Small intestine (tissue), 7 donors: ENCODE measurements around the gene ZNF697. TPM values are rescaled to one million over a fixed set of nuclear protein-coding genes. Genes with fewer than 3 reads are reported as not detected.
A peak's percentile ranks its signal among the peaks of the same experiment; 100 is the strongest.
"Not testable (repeated sequence)": the region's sequence is repeated elsewhere in the genome, so short reads cannot be mapped to it uniquely, and the experiment has no call there.

Experiments used
- DNase-seq, 2 donors: peaks; one replicate each; pipeline versions ENCODE4 v3.0.0 to v3.0.0-alpha.2; 2013
- FAIRE-seq: peaks from 2 replicates; lab custom pipeline; 2012; peaks lifted over from hg19 to GRCh38; lab: Jason Lieb, UNC
- H3K27ac ChIP-seq, 3 donors: one replicate each; pipeline ENCODE4 v1.5.1; 2013; ENCODE audit warnings: low read length in 2 of 3, mild to moderate bottlenecking in 2 of 3, control low read depth in 1 of 3, inconsistent platforms in 1 of 3, low read depth in 1 of 3, moderate library complexity in 1 of 3
- H3K27me3 ChIP-seq, 3 donors: one replicate each; pipeline ENCODE4 v1.6.1; 2013; ENCODE audit warnings: low read length in 3 of 3, inconsistent platforms in 1 of 3; ENCODE audit not compliant: control insufficient read depth in 3 of 3, insufficient read depth in 3 of 3
- H3K36me3 ChIP-seq, 3 donors: one replicate each; pipeline ENCODE4 v1.6.1; 2013; ENCODE audit warnings: low read length in 3 of 3, inconsistent platforms in 1 of 3, low read depth in 1 of 3, mild to moderate bottlenecking in 1 of 3, moderate library complexity in 1 of 3; ENCODE audit not compliant: control insufficient read depth in 3 of 3, insufficient read depth in 2 of 3
- H3K4me1 ChIP-seq, 3 donors: one replicate each; pipeline ENCODE4 v1.6.1; 2013; ENCODE audit warnings: low read length in 2 of 3, inconsistent platforms in 1 of 3, low read depth in 1 of 3, mild to moderate bottlenecking in 1 of 3, moderate library complexity in 1 of 3; ENCODE audit not compliant: control insufficient read depth in 3 of 3, insufficient read depth in 2 of 3
- H3K4me3 ChIP-seq, 3 donors: one replicate each; pipeline ENCODE4 v1.5.1; 2013; ENCODE audit warnings: low read length in 3 of 3, control low read depth in 1 of 3, inconsistent platforms in 1 of 3, low read depth in 1 of 3, mild to moderate bottlenecking in 1 of 3, moderate library complexity in 1 of 3
- H3K9me3 ChIP-seq, 2 donors: one replicate each; pipeline ENCODE4 v1.6.1; 2013; ENCODE audit warnings: low read depth in 1 of 2, low read length in 1 of 2; ENCODE audit not compliant: control insufficient read depth in 2 of 2, insufficient read depth in 1 of 2
- WGBS, 3 donors: extraction: QIAGEN DNeasy Blood & Tissue Kit; methylation state at CpG; one replicate each; pipeline ENCODE4 v1.1.7; 2013; 5-methylcytosine and 5-hydroxymethylcytosine counted together
- polyA plus RNA-seq, 4 donors: library from polyadenylated mRNA; stranded (reverse) in 3 of 4; unstranded in 1 of 4; fragments of 200-250 nt in 3 of 4; fragments of 120-200 nt in 1 of 4; gene quantifications; one replicate each; pipeline versions ENCODE4 v1.2.1 to v1.2.3, GENCODE V29; 2013
- donor health status: healthy with polysubstance abuse.
- donor health status: control.
- donor health status: control.
- donor health status: Bipolar disorder and iron deficiency.
- donor health status: healthy.

Gene ZNF697
- polyA plus RNA-seq, 4 donors = 1.3 to 8.2 (median 1.6) TPM

DNA sequence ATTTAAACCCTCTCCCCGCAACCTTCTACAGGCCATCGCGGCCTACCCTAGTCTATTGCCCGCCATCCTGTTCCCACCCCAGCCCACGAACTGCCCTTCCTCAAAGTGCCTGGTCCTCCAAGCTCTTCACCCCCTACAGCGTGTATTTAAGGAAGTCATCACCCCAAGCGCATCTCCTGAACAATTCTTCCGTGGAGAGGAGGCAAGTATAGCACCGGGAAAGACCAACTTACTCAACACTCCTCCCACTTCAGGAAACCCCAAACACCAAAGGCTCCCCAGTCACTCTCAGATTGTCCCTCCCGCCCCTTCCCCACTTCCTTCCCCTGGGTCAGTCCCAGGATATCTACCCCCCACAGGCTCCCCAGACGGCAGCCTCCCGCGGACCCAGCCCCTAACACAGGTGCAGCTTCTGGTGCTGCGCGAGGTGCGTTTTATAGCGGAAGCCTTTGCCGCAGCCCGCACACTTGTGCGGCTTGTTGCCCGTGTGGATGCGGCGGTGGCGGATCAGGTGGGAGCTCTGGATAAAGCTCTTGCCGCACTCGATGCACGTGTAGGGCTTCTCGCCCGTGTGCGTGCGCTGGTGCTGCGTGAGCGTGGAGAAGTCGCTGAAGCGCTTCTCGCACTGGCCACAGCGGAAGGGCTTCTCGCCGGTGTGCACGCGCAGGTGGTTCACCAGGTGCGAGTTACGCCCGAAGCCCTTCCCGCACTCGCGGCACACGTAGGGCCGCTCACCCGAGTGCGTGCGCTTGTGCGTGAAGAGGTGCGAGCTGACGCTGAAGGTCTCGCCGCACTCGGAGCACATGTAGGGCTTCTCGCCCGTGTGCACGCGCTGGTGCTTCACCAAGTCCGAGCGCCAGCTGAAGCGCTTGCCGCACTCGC is 25.5 kb downstream of the ZNF697 start:
- FAIRE-seq = no peak
- H3K27me3 ChIP-seq = no peaks in the 10 kb centered on the region
- WGBS, 3 donors = 93 to 97% (median 94%) methylated on average over 67 of the region's 67 CpGs
- peaks cover 0 to 6% (median 4%) of the 10 kb centered on the region in 3 donors for H3K4me1 ChIP-seq
- no peak overlapping the region for H3K27ac ChIP-seq
- no peak for DNase-seq
- H3K4me3 ChIP-seq = no peak overlapping the region
- H3K9me3 ChIP-seq = no peaks in the 10 kb centered on the region
- peaks cover 0 to 38% (median 5%) of the 10 kb centered on the region in 3 donors for H3K36me3 ChIP-seq

GRCh38 chr1:119621705-119622104 is 26.4 kb downstream of the ZNF697 start:
- H3K4me1 ChIP-seq = peaks cover 0 to 4% (median 3%) of the 10 kb centered on the region in 3 donors
- peaks cover 0 to 35% (median 5%) of the 10 kb centered on the region in 3 donors for H3K36me3 ChIP-seq
- no peak overlapping the region for H3K4me3 ChIP-seq
- DNase-seq (peak; percentile 23 to 47), FAIRE-seq (no peak)
- no peak overlapping the region for H3K27ac ChIP-seq
- 20 to 68% (median 35%) methylated on average over 4 of the region's 4 CpGs for WGBS, 3 donors
- H3K9me3 ChIP-seq = no peaks in the 10 kb centered on the region
- H3K27me3 ChIP-seq = no peaks in the 10 kb centered on the region

DNA sequence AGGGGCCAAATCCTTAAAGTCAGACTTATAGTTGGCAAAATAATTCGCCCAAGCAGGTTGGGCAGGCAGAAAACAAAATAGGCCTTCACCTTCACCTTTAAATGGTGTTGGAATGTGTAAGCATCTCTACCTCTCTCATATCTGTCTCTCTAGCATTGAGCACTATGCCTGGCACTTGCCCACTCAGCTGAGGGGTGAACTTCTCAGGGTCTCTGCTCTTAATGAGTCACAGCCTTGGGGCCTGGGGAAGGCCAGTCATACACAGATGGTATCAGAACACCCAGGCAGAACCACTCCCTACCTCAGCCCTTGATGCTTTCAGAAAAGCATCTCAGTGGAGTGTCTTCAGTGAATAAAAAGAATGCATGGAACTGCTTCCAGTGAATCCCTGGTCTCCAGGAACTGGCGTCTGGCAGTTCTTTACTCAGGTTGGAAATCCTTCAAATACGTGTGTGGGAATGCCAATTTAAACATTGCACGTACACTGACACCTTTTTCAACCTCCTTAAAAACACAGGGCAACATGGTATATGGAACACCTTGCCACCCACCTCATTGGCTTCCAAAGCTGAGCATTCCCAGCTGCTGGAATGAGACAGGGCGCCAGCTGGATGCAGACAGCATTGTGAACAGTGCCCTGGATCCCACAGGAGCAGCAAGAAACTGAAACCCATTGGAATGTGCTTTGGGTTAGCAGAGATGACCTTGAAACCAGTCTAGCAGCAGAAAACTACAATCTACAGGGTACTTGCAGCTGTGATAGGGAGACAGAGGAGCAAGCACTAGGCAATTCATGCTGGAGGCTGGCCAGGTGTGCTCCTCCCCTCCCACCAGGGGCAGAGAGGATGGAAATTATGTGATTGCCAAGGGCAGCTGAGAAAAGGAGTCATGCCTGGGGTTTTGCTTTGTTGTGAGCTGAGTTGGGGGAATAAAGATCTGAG is 30.0 kb downstream of the ZNF697 start:
- peaks cover 0 to 13% (median 0%) of the 10 kb centered on the region in 3 donors for H3K36me3 ChIP-seq
- DNase-seq = no peak
- no peaks in the 10 kb centered on the region for H3K27me3 ChIP-seq
- no peak overlapping the region for H3K4me3 ChIP-seq
- H3K27ac ChIP-seq = no peak overlapping the region
- WGBS, 3 donors = 59 to 66% (median 59%) methylated on average over 5 of the region's 5 CpGs
- no peak for FAIRE-seq
- no peaks in the 10 kb centered on the region for H3K9me3 ChIP-seq
- peaks cover 0 to 3% (median 0%) of the 10 kb centered on the region in 3 donors for H3K4me1 ChIP-seq

- H3K27me3 ChIP-seq, H3K36me3 ChIP-seq, DNase-seq, H3K4me1 ChIP-seq, H3K9me3 ChIP-seq, H3K4me3 ChIP-seq, H3K27ac ChIP-seq, FAIRE-seq: not testable (repeated sequence)
- 88% methylated on average over 1 of the region's 1 CpG; no CpG with 5 or more reads in 2 of the 3 donors for WGBS, 3 donors
Measured at GRCh38 chr1:119616748-119617147, 31.3 kb downstream of the ZNF697 start.

DNA sequence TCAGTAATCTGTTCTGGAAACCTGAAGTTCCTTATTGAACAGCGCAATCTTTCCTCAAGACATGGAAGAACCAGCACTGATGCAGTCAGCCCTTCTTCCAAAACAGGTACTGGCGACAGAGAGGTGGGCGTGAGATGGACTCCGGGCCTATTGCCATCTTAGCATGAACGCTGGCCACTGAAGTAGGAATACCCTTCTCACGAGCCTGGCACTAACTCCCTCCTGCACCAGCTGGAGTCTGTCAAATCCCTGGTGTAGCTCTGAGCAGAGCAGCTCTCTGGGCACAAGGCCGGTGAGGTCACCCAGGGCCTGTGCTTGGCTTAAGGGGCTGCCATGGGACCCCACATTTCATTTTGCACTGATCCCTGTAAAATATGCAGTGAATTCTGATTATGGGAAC is 33.0 kb downstream of the ZNF697 start:
- H3K36me3 ChIP-seq, H3K4me1 ChIP-seq, DNase-seq, FAIRE-seq, H3K27me3 ChIP-seq, H3K4me3 ChIP-seq, H3K9me3 ChIP-seq, H3K27ac ChIP-seq: not testable (repeated sequence)
- WGBS, 3 donors = 74 to 91% (median 78%) methylated on average over 6 to 7 of the region's 7 CpGs

DNA sequence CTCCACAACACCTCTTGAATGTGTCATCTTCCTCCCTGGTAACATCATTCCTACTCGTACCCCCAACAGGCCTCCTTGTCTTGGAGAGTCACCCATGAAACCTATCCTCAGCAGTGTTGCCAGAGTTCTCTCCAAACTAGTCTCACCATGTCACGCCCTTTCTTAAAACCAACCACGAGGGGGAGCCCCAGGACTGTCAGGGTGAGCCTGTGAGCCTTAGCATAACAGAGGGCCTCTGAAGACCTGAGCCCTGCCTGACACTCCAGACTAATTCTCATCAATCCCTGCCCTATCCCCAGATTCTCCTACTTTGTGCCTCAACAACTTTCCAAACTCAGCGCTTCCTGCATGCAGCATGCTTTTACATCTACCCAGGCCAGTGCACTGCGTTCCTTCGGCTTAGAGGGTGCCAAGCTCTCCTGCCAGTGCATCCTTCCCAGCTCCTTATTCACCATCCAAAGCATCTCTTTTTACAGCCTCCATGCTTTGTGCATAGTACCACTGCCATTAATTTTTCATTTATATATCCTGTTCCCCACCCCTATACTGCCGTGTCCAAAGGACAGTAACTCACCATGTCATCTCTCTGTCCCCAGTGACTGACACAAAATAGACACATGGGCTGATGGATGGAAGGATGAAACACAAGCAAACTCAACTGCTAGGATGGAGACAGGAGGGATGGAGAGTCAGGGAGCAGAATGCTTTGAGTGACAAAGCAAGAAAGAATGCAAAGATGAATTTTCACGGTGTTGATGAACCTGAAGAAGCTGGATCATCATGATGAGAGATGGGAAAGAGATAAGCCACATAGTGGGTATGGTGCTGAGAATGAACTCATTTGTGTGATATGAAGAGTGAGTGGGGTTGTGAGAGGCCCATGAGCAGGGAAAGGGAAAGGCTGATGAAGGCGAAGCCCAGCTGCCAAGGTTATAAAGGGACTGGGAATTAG is 34.0 kb downstream of the ZNF697 start:
- no peaks in the 10 kb centered on the region for H3K36me3 ChIP-seq
- 51 to 55% (median 54%) methylated on average over 9 of the region's 9 CpGs for WGBS, 3 donors
- H3K27me3 ChIP-seq = no peaks in the 10 kb centered on the region
- no peak overlapping the region for H3K27ac ChIP-seq
- H3K4me1 ChIP-seq = peaks cover 0 to 4% (median 0%) of the 10 kb centered on the region in 3 donors
- no peaks in the 10 kb centered on the region for H3K9me3 ChIP-seq
- DNase-seq (peak; percentile 89 to 91), FAIRE-seq (no peak)
- H3K4me3 ChIP-seq = no peak overlapping the region

DNA sequence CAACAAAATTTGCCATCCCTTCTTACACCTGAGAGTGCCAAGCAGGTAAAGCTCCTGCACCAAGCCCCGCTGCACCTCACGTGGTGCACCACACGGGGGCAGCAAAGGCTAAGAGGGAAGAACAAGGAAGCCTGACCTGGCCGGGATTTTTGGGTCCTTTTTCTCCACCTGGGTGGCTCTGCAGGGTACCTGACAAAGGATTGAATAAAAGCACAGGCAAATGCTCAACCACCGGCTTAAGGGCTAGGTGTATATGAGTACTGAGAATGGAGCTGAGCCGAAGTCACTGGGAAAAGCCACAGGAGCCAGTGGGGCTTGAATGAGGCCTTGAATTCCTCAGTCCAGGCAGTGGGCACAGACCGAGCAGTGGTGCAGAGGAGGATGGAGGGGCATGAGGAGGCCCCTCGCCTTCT is 36.4 kb downstream of the ZNF697 start:
- 13 to 20% (median 18%) methylated on average over 8 of the region's 8 CpGs for WGBS, 3 donors
- Histone ChIP-seq H3K27ac (no peak overlapping the region), H3K27me3 (no peaks in the 10 kb centered on the region), H3K36me3 (no peaks in the 10 kb centered on the region), H3K4me3 (no peak overlapping the region), H3K9me3 (no peaks in the 10 kb centered on the region), H3K4me1 (peaks cover 0 to 8% (median 0%) of the 10 kb centered on the region in 3 donors)
- peak; percentile 77 to 84 for DNase-seq
- no peak for FAIRE-seq
